HEK293T (cell line): ENCODE data around the gene EIF5AL1.
"Not testable (repeated sequence)": the region's sequence is repeated elsewhere in the genome, so short reads cannot be mapped to it uniquely, and the experiment has no call there.

Experiments
- BHLHE40 ChIP-seq: fragments of 450-650 bp; IDR thresholded peaks from 2 replicates; pipeline ENCODE4 v1.6.1; 2016; ENCODE audit warnings: mild to moderate bottlenecking, moderate library complexity, borderline replicate concordance
- ELF4 ChIP-seq: fragments of 450-650 bp; IDR thresholded peaks from 2 replicates; pipeline ENCODE4 v1.6.1; 2017; ENCODE audit warnings: antibody characterized with exemption
- FOXK2 ChIP-seq: fragments of 450-650 bp; IDR thresholded peaks from 2 replicates; pipeline ENCODE4 v1.6.1; 2016; ENCODE audit warnings: mild to moderate bottlenecking
- FOXM1 ChIP-seq: fragments of 450-650 bp; IDR thresholded peaks from 2 replicates; pipeline ENCODE4 v1.6.1; 2017; ENCODE audit warnings: mild to moderate bottlenecking, borderline replicate concordance
- HDGF ChIP-seq: fragments of 450-650 bp; IDR thresholded peaks from 2 replicates; pipeline ENCODE4 v1.6.1; 2017; ENCODE audit warnings: antibody characterized with exemption, borderline replicate concordance
- SP1 ChIP-seq: fragments of 450-650 bp; IDR thresholded peaks from 2 replicates; pipeline ENCODE4 v1.6.1; 2017
- SUZ12 ChIP-seq: fragments of 450-650 bp; IDR thresholded peaks from 2 replicates; pipeline ENCODE4 v1.6.1; 2016; ENCODE audit warnings: mild to moderate bottlenecking
- ZNF384 ChIP-seq: fragments of 450-650 bp; IDR thresholded peaks from 2 replicates; pipeline ENCODE4 v1.6.1; 2016

DNA sequence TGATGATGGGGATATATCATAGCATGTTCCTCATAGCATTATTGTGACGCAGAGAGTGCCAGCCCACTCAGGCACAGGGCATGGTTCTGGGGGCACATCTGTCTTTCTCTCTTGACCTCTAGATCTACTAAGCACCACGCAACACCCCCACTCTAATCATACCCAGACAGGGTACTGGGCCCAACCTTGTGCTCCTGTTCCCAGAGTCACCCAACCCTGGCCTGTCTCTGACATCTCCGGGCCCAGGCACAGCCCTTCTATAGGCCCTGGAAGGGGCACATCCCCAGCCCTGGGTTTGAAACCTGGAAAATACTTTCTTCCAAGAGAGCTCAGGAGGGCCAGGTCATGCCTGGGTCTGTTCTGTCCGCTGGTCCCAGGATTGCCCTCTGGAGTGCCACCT lies 10.1 kb downstream of the EIF5AL1 start:
- not testable (repeated sequence) for TF ChIP-seq FOXM1, SUZ12, ELF4, HDGF, ZNF384, BHLHE40, FOXK2, SP1
